Liver (tissue), 3 donors: ENCODE measurements around the gene FPR1.

Source experiments
- JUND ChIP-seq, 2 donors: IDR thresholded peaks; 2 replicates each; pipeline ENCODE4 v1.6.1; 2016; ENCODE audit warnings: antibody characterized with exemption in 2 of 2
- YY1 ChIP-seq: IDR thresholded peaks from 2 replicates; pipeline ENCODE4 v1.6.1; 2016; ENCODE audit warnings: antibody characterized with exemption, mild to moderate bottlenecking
- TF ChIP-seq, protein P1 (sequence below): fragments of 150-350 bp; IDR thresholded peaks from 2 replicates; pipeline ENCODE4 v1.5.1; 2017; ENCODE audit warnings: improper control_type of control experiment, low read depth, low read length; ENCODE audit not compliant: missing input control
- donor health status: healthy.
- donor health status: healthy.

- TF ChIP-seq JUND (IDR thresholded peaks at IDR 0.05) (no peak), YY1 (no peak)
- TF ChIP-seq, protein P1, sequence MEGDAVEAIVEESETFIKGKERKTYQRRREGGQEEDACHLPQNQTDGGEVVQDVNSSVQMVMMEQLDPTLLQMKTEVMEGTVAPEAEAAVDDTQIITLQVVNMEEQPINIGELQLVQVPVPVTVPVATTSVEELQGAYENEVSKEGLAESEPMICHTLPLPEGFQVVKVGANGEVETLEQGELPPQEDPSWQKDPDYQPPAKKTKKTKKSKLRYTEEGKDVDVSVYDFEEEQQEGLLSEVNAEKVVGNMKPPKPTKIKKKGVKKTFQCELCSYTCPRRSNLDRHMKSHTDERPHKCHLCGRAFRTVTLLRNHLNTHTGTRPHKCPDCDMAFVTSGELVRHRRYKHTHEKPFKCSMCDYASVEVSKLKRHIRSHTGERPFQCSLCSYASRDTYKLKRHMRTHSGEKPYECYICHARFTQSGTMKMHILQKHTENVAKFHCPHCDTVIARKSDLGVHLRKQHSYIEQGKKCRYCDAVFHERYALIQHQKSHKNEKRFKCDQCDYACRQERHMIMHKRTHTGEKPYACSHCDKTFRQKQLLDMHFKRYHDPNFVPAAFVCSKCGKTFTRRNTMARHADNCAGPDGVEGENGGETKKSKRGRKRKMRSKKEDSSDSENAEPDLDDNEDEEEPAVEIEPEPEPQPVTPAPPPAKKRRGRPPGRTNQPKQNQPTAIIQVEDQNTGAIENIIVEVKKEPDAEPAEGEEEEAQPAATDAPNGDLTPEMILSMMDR = no peak
Measured at GRCh38 chr19:51716925-51717324, 34.8 kb downstream of the FPR1 start.
